SK-N-SH (cell line): ENCODE measurements around the gene ANKS1B. TPM values are rescaled to one million over a fixed set of nuclear protein-coding genes. Genes with fewer than 3 reads are reported as not detected.

Experiments
- CTCF ChIA-PET: fragments of 300-600, 350-600 bp; formaldehyde crosslinking; extraction: SDS; loops from one replicate; lab custom pipeline; 2021; lab: Yijun Ruan, JAX
- POLR2A ChIA-PET: fragments of 350-600 bp; sonication (Branson Sonifier 250); formaldehyde crosslinking; extraction: SDS; loops from one replicate; lab custom pipeline; 2020; ENCODE audit warnings: antibody characterized with exemption, inconsistent platforms; lab: Yijun Ruan, JAX
- DNase-seq: peaks from one replicate; pipeline ENCODE4 v3.0.0; 2012
- H2AFZ ChIP-seq: fragments of 200-600 bp; sonication (generic); 2 replicates; pipeline ENCODE4 v1.8.1; 2016; ENCODE audit warnings: antibody characterized with exemption, mild to moderate bottlenecking, low read depth
- H3F3A ChIP-seq: fragments of 200-600 bp; sonication (generic); replicated peaks from 2 replicates; pipeline ENCODE3; 2016; ENCODE audit warnings: antibody characterized with exemption, mild to moderate bottlenecking; ENCODE audit not compliant: insufficient read depth
- H3K27ac ChIP-seq, 2 experiments: fragments of 200-500 bp in 1 of 2; fragments of 200-600 bp in 1 of 2; sonication (Bioruptor generic) in 1 of 2; sonication (generic), shearing (Covaris generic) in 1 of 2; 2 replicates each; pipeline versions ENCODE4 v1.5.1 to v1.6.1; 2014 to 2016; ENCODE audit warnings: low read depth in 2 of 2, inconsistent platforms in 1 of 2, low read length in 1 of 2, mild to moderate bottlenecking in 1 of 2, mixed read lengths in 1 of 2
- H3K27me3 ChIP-seq: fragments of 200-600 bp; sonication (generic), shearing (Covaris generic); 2 replicates; pipeline ENCODE4 v1.6.1; 2016; ENCODE audit warnings: mixed run types; ENCODE audit not compliant: insufficient read depth
- H3K36me3 ChIP-seq, 2 experiments: fragments of 200-500 bp in 1 of 2; fragments of 200-600 bp in 1 of 2; sonication (Bioruptor generic) in 1 of 2; sonication (generic) in 1 of 2; replicated peaks in 1 of 2; 2 replicates each; pipeline versions ENCODE3 to v1.5.1; 2014 to 2016; ENCODE audit warnings: low read length in 1 of 2, mild to moderate bottlenecking in 1 of 2; ENCODE audit not compliant: insufficient read depth in 2 of 2, control insufficient read depth in 1 of 2
- H3K4me1 ChIP-seq, 2 experiments: fragments of 200-500 bp in 1 of 2; fragments of 200-600 bp in 1 of 2; sonication (Bioruptor generic) in 1 of 2; sonication (generic), shearing (Covaris generic) in 1 of 2; 2 replicates each; pipeline versions ENCODE4 v1.5.1 to v1.6.1; 2014 to 2016; ENCODE audit warnings: low read depth in 1 of 2, low read length in 1 of 2, mixed run types in 1 of 2; ENCODE audit not compliant: insufficient read depth in 2 of 2, control insufficient read depth in 1 of 2
- H3K4me2 ChIP-seq: fragments of 200-600 bp; sonication (generic), shearing (Covaris generic); 2 replicates; pipeline ENCODE4 v1.6.1; 2017; ENCODE audit warnings: mixed run types
- H3K4me3 ChIP-seq, 2 experiments: fragments of 200-500 bp in 1 of 2; fragments of 200-600 bp in 1 of 2; sonication (Bioruptor generic) in 1 of 2; sonication (generic), shearing (Covaris generic) in 1 of 2; 2 replicates each; pipeline versions ENCODE4 v1.5.1 to v1.8.1; 2014 to 2016; ENCODE audit warnings: low read depth in 2 of 2, inconsistent platforms in 1 of 2, low read length in 1 of 2, mild to moderate bottlenecking in 1 of 2, mixed read lengths in 1 of 2, moderate library complexity in 1 of 2
- H3K79me2 ChIP-seq: fragments of 200-600 bp; sonication (generic); 2 replicates; pipeline ENCODE4 v1.8.1; 2017; ENCODE audit warnings: mild to moderate bottlenecking; ENCODE audit not compliant: insufficient read depth
- H3K9ac ChIP-seq: fragments of 200-600 bp; sonication (generic); 2 replicates; pipeline ENCODE4 v1.6.1; 2017; ENCODE audit warnings: mixed run types
- H3K9me2 ChIP-seq: fragments of 200-600 bp; sonication (generic); 2 replicates; pipeline ENCODE4 v1.6.1; 2017; ENCODE audit warnings: mixed run types
- H3K9me3 ChIP-seq: fragments of 200-600 bp; sonication (generic); 2 replicates; pipeline ENCODE4 v1.6.1; 2017; ENCODE audit warnings: mixed run types, mild to moderate bottlenecking, moderate library complexity
- H4K20me1 ChIP-seq: fragments of 200-600 bp; sonication (generic); 2 replicates; pipeline ENCODE4 v1.6.1; 2017; ENCODE audit warnings: mild to moderate bottlenecking, mixed run types; ENCODE audit not compliant: insufficient read depth
- CHD2 ChIP-seq: fragments of 150-350 bp; IDR thresholded peaks from 2 replicates; pipeline ENCODE4 v1.6.1; 2018; ENCODE audit warnings: low read length; ENCODE audit not compliant: partially characterized antibody
- ELF1 ChIP-seq: IDR thresholded peaks from 2 replicates; pipeline ENCODE4 v1.4.0; 2012
- EP300 ChIP-seq, 2 experiments: IDR thresholded peaks; 2 replicates each; pipeline versions ENCODE4 v1.4.0 to v1.6.1; 2012; ENCODE audit warnings: borderline replicate concordance in 1 of 2, low read depth in 1 of 2, low read length in 1 of 2
- FOSL2 ChIP-seq: IDR thresholded peaks from 2 replicates; pipeline ENCODE4 v1.4.0; 2012; ENCODE audit warnings: low read depth, mild to moderate bottlenecking, moderate library complexity, borderline replicate concordance
- FOXJ3 ChIP-seq: sonication (generic); formaldehyde crosslinking; IDR thresholded peaks from 2 replicates; pipeline ENCODE4 v1.5.1; 2020; ENCODE audit warnings: mild to moderate bottlenecking, missing genetic modification reagents
- GABPA ChIP-seq: IDR thresholded peaks from 2 replicates; pipeline ENCODE4 v1.4.0; 2012; ENCODE audit warnings: low read depth, mild to moderate bottlenecking
- GATA2 ChIP-seq: sonication (generic); formaldehyde crosslinking; IDR thresholded peaks from 2 replicates; pipeline ENCODE4 v1.5.0; 2020; ENCODE audit warnings: mild to moderate bottlenecking, missing genetic modification reagents
- NRF1 ChIP-seq: IDR thresholded peaks from 2 replicates; pipeline ENCODE4 v1.6.1; 2012; ENCODE audit warnings: low read depth, mild to moderate bottlenecking, low read length
- PBX3 ChIP-seq: IDR thresholded peaks from 2 replicates; pipeline ENCODE4; 2012
- RCOR1 ChIP-seq: fragments of 150-350 bp; IDR thresholded peaks from 2 replicates; pipeline ENCODE4 v1.6.1; 2017; ENCODE audit warnings: antibody characterized with exemption, low read length
- REST ChIP-seq: IDR thresholded peaks from 2 replicates; pipeline ENCODE4 v1.6.1; 2012; ENCODE audit warnings: mild to moderate bottlenecking, low read depth, low read length, moderate library complexity
- RXRA ChIP-seq: IDR thresholded peaks from 2 replicates; pipeline ENCODE4 v1.4.0; 2012; ENCODE audit warnings: low read depth, mild to moderate bottlenecking, borderline replicate concordance
- SIN3A ChIP-seq: IDR thresholded peaks from 2 replicates; pipeline ENCODE4 v1.6.1; 2012; ENCODE audit warnings: low read depth, mild to moderate bottlenecking, low read length, moderate library complexity, borderline replicate concordance
- SMC3 ChIP-seq: IDR thresholded peaks from 2 replicates; pipeline ENCODE4 v1.6.1; 2012; ENCODE audit warnings: low read depth, low read length, improper control_type of control experiment
- TCF12 ChIP-seq: IDR thresholded peaks from 2 replicates; pipeline ENCODE4 v1.4.0; 2012
- TEAD4 ChIP-seq: IDR thresholded peaks from 2 replicates; pipeline ENCODE4 v1.4.0; 2012; ENCODE audit warnings: mild to moderate bottlenecking, borderline replicate concordance; ENCODE audit not compliant: insufficient read depth
- WGBS: methylation state at CpG from one replicate; pipeline ENCODE4 v1.1.6; 2017; ENCODE audit warnings: low lambda C conversion rate; 5-methylcytosine and 5-hydroxymethylcytosine counted together
- polyA plus RNA-seq, 3 experiments: library from polyadenylated mRNA; depleted of rRNA; stranded (reverse); fragments of >200 nt; gene quantifications; 2 replicates each; pipeline ENCODE4 v1.2.3, GENCODE V29; 2012

Gene ANKS1B
- polyA plus RNA-seq, 1 of the 3 experiments (the other 2 are of a cell fraction): 1.8 TPM

GRCh38 chr12:99232324-99232723 lies 752.4 kb downstream of the ANKS1B start (continued):
- no peak for TF ChIP-seq REST
- TF ChIP-seq PBX3: no peak
- TF ChIP-seq FOXJ3 (CRISPR knock-in tag): no peak
- TF ChIP-seq NRF1: no peak
- no peak for TF ChIP-seq FOSL2
- TF ChIP-seq GABPA: no peak
- no peak for TF ChIP-seq RCOR1
- no peak for TF ChIP-seq SIN3A
- no peak for TF ChIP-seq ELF1
- TF ChIP-seq EP300 (IDR thresholded peaks at IDR 0.05; ENCODE audit: borderline replicate concordance in 1 of 2, low read depth in 1 of 2, low read length in 1 of 2): no peak
- no peak for TF ChIP-seq GATA2 (CRISPR knock-in tag)
- no peak for TF ChIP-seq RXRA

- no peak overlapping the region for H3K4me2 ChIP-seq
- H3K4me1 ChIP-seq: no peaks in the 10 kb centered on the region
- ChIA-PET CTCF (interaction anchor here (1.4 kb wide), 1 partner anchor 117 kb away, joined by 3 read pairs; no protein-coding TSS in a partner anchor), POLR2A (no interaction called here)
- WGBS: 14% methylated on average over 1 of the region's 1 CpG
- H3F3A ChIP-seq: no peaks in the 10 kb centered on the region
- H3K27ac ChIP-seq: no peak overlapping the region
- H3K79me2 ChIP-seq: no peaks in the 10 kb centered on the region
- H4K20me1 ChIP-seq: no peaks in the 10 kb centered on the region
- no peaks in the 10 kb centered on the region for H3K36me3 ChIP-seq
- no peaks in the 10 kb centered on the region for H3K9me3 ChIP-seq
- H3K9me2 ChIP-seq: no peaks in the 10 kb centered on the region
- H3K4me3 ChIP-seq: no peak overlapping the region
- H3K27me3 ChIP-seq: no peaks in the 10 kb centered on the region
- H2AFZ ChIP-seq: no peak overlapping the region
- TF ChIP-seq CHD2 (no peak), TCF12 (no peak), EP300 (IDR thresholded peaks at IDR 0.05; ENCODE audit: borderline replicate concordance in 1 of 2, low read depth in 1 of 2, low read length in 1 of 2) (no peak), RXRA (no peak), REST (no peak), SMC3 (no peak), TEAD4 (no peak)
- TF ChIP-seq, all 33 proteins: peak for 0
- no peak for DNase-seq
- no peak overlapping the region for H3K9ac ChIP-seq
Observed at GRCh38 chr12:99231031-99231430, 753.7 kb downstream of the ANKS1B start.
